H9 (cell line): ENCODE data around the gene YEATS2. TPM values are rescaled to one million over a fixed set of nuclear protein-coding genes. Genes with fewer than 3 reads are reported as not detected.

Experiments used
- DNase-seq: peaks from one replicate; pipeline ENCODE4 v3.0.0-alpha.2; 2017
- H2AFZ ChIP-seq: one replicate; pipeline ENCODE4 v1.6.1; 2013; ENCODE audit warnings: mild to moderate bottlenecking, low read length, control low read depth, moderate library complexity
- H2AK5ac ChIP-seq: 2 replicates; pipeline ENCODE4 v1.6.1; 2013; ENCODE audit warnings: low read length, control low read depth, mixed read lengths; ENCODE audit not compliant: insufficient read length
- H2BK120ac ChIP-seq: one replicate; pipeline ENCODE4 v1.6.1; 2013; ENCODE audit warnings: low read depth, mild to moderate bottlenecking, low read length, control low read depth, inconsistent platforms; ENCODE audit not compliant: poor library complexity, severe bottlenecking
- H2BK12ac ChIP-seq: 2 replicates; pipeline ENCODE4 v1.6.1; 2013; ENCODE audit warnings: low read length, control low read depth, mixed read lengths, low read depth; ENCODE audit not compliant: insufficient read length
- H2BK15ac ChIP-seq: 2 replicates; pipeline ENCODE4 v1.6.1; 2013; ENCODE audit warnings: low read depth, low read length, control low read depth
- H2BK20ac ChIP-seq: one replicate; pipeline ENCODE4 v1.6.1; 2013; ENCODE audit warnings: low read depth, mild to moderate bottlenecking, low read length, control low read depth, inconsistent platforms; ENCODE audit not compliant: poor library complexity, severe bottlenecking
- H2BK5ac ChIP-seq: 2 replicates; pipeline ENCODE4 v1.6.1; 2013; ENCODE audit warnings: low read length, control low read depth, mixed read lengths; ENCODE audit not compliant: insufficient read length
- H3K14ac ChIP-seq: 2 replicates; pipeline ENCODE4 v1.6.1; 2013; ENCODE audit warnings: low read length, control low read depth; ENCODE audit not compliant: insufficient read depth
- H3K18ac ChIP-seq: 2 replicates; pipeline ENCODE4 v1.6.1; 2013; ENCODE audit warnings: low read depth, mild to moderate bottlenecking, mixed read lengths, low read length, control low read depth; ENCODE audit not compliant: insufficient read length
- H3K23ac ChIP-seq: 2 replicates; pipeline ENCODE4 v1.6.1; 2013; ENCODE audit warnings: low read length, control low read depth, mixed read lengths, low read depth; ENCODE audit not compliant: insufficient read length
- H3K23me2 ChIP-seq: 2 replicates; pipeline ENCODE4 v1.6.1; 2013; ENCODE audit warnings: low read depth, mild to moderate bottlenecking, mixed read lengths, low read length, control low read depth; ENCODE audit not compliant: insufficient read length, poor library complexity, severe bottlenecking
- H3K27ac ChIP-seq: 2 replicates; pipeline ENCODE4 v1.5.1; 2013; ENCODE audit warnings: low read length, control low read depth, mixed read lengths, low read depth; ENCODE audit not compliant: insufficient read length
- H3K27me3 ChIP-seq: 2 replicates; pipeline ENCODE4 v1.6.1; 2013; ENCODE audit warnings: low read length, control low read depth, inconsistent platforms; ENCODE audit not compliant: insufficient read depth
- H3K4ac ChIP-seq: 2 replicates; pipeline ENCODE4 v1.6.1; 2013; ENCODE audit warnings: low read depth, mild to moderate bottlenecking, control low read depth, inconsistent platforms, low read length, moderate library complexity
- H3K4me1 ChIP-seq: 2 replicates; pipeline ENCODE4 v1.6.1; 2013; ENCODE audit warnings: low read length, control low read depth, inconsistent platforms; ENCODE audit not compliant: insufficient read depth
- H3K4me2 ChIP-seq: 2 replicates; pipeline ENCODE4 v1.6.1; 2013; ENCODE audit warnings: low read length, control low read depth, mixed read lengths; ENCODE audit not compliant: insufficient read length, insufficient read depth
- H3K56ac ChIP-seq: 2 replicates; pipeline ENCODE4 v1.6.1; 2013; ENCODE audit warnings: low read depth, mild to moderate bottlenecking, mixed read lengths, low read length, control low read depth; ENCODE audit not compliant: insufficient read length
- H3K79me1 ChIP-seq: 2 replicates; pipeline ENCODE4 v1.6.1; 2013; ENCODE audit warnings: low read depth, mild to moderate bottlenecking, moderate library complexity, low read length, control low read depth, inconsistent platforms; ENCODE audit not compliant: insufficient read depth, poor library complexity, severe bottlenecking
- H3K79me2 ChIP-seq: 2 replicates; pipeline ENCODE4 v1.6.1; 2013; ENCODE audit warnings: low read length, control low read depth, inconsistent platforms; ENCODE audit not compliant: insufficient read depth
- H3K9ac ChIP-seq: 2 replicates; pipeline ENCODE4 v1.6.1; 2013; ENCODE audit warnings: low read length, control low read depth, mixed read lengths; ENCODE audit not compliant: insufficient read length; ENCODE audit errors: extremely low read depth
- H3K9me3 ChIP-seq: one replicate; pipeline ENCODE4 v1.6.1; 2013; ENCODE audit warnings: low read depth, low read length, inconsistent platforms; ENCODE audit not compliant: control insufficient read depth
- H3T11ph ChIP-seq: one replicate; pipeline ENCODE4 v1.6.1; 2013; ENCODE audit warnings: mild to moderate bottlenecking, low read length, control low read depth, inconsistent platforms
- H4K20me1 ChIP-seq: one replicate; pipeline ENCODE4 v1.6.1; 2013; ENCODE audit not compliant: control insufficient read depth, insufficient read length, insufficient read depth
- H4K5ac ChIP-seq: 2 replicates; pipeline ENCODE4 v1.6.1; 2013; ENCODE audit warnings: low read depth, mild to moderate bottlenecking, mixed read lengths, low read length, control low read depth; ENCODE audit not compliant: insufficient read length
- H4K8ac ChIP-seq: replicated peaks from 2 replicates; pipeline ENCODE4 v1.6.1; 2013; ENCODE audit warnings: low read length, control low read depth, mixed read lengths, low read depth; ENCODE audit not compliant: insufficient read length
- H4K91ac ChIP-seq: 2 replicates; pipeline ENCODE4 v1.6.1; 2013; ENCODE audit warnings: low read depth, mild to moderate bottlenecking, moderate library complexity, mixed read lengths, low read length, control low read depth; ENCODE audit not compliant: insufficient read length
- H3K27ac Mint-ChIP-seq, 3 experiments: 2 replicates in 2 of 3; 3 replicates in 1 of 3; pipeline ENCODE4 v1.8.0; 2020 to 2021; ENCODE audit warnings: mixed read lengths in 3 of 3, mild to moderate bottlenecking in 1 of 3, moderate library complexity in 1 of 3
- H3K27me3 Mint-ChIP-seq: 2 replicates; pipeline ENCODE4 v1.8.0; 2021; ENCODE audit warnings: low read depth, mild to moderate bottlenecking, moderate library complexity, mixed read lengths
- H3K36me3 Mint-ChIP-seq, 3 experiments: 2 replicates in 2 of 3; 3 replicates in 1 of 3; pipeline ENCODE4 v1.8.0; 2020 to 2021; ENCODE audit warnings: low read depth in 3 of 3, mixed read lengths in 3 of 3; ENCODE audit not compliant: insufficient read depth in 1 of 3
- H3K4me1 Mint-ChIP-seq, 2 experiments: 2 replicates each; pipeline ENCODE4 v1.8.0; 2020; ENCODE audit warnings: mixed read lengths in 2 of 2
- H3K4me3 Mint-ChIP-seq, 2 experiments: 2 replicates in 1 of 2; 3 replicates in 1 of 2; pipeline ENCODE4 v1.8.0; 2020 to 2021; ENCODE audit warnings: mild to moderate bottlenecking in 2 of 2, mixed read lengths in 2 of 2, moderate library complexity in 1 of 2
- H3K9me3 Mint-ChIP-seq, 2 experiments: 2 replicates in 1 of 2; 3 replicates in 1 of 2; pipeline ENCODE4 v1.8.0; 2020; ENCODE audit warnings: mild to moderate bottlenecking in 2 of 2, mixed read lengths in 2 of 2, moderate library complexity in 1 of 2
- CTCF ChIP-seq: fragments of 200-600 bp; sonication (generic); conservative IDR thresholded peaks from 3 replicates; pipeline ENCODE4 v1.8.0; 2021; ENCODE audit warnings: antibody characterized with exemption, mild to moderate bottlenecking
- total RNA-seq: library from RNA; stranded (reverse); gene quantifications from 2 replicates; pipeline ENCODE4 v1.2.1, GENCODE V29; 2021

YEATS2 gene
- total RNA-seq, 1 experiment from 2014 or later, result 40.3 TPM

- Histone ChIP-seq H3K9ac (no peak overlapping the region), H2BK15ac (no peak overlapping the region), H3K79me1 (peaks cover 3% of the 10 kb centered on the region), H2BK5ac (no peak overlapping the region), H3K4me2 (no peak overlapping the region), H2AK5ac (no peak overlapping the region), H4K20me1 (no peaks in the 10 kb centered on the region), H3K4me1 (no peaks in the 10 kb centered on the region), H2AFZ (no peak overlapping the region), H4K8ac (no peak overlapping the region), H4K91ac (no peak overlapping the region), H2BK20ac (no peak overlapping the region), H3K14ac (no peak overlapping the region), H3K23ac (no peak overlapping the region), H3K56ac (no peak overlapping the region), H3K27me3 (no peaks in the 10 kb centered on the region), H3K4ac (no peak overlapping the region), H3T11ph (no peak overlapping the region), H2BK12ac (no peak overlapping the region), H3K18ac (no peak overlapping the region), H2BK120ac (no peak overlapping the region), H3K23me2 (no peaks in the 10 kb centered on the region), H3K79me2 (peaks cover 11% of the 10 kb centered on the region; the same call in 1 of the 2 replicates), H4K5ac (no peak overlapping the region), H3K9me3 (no peaks in the 10 kb centered on the region), H3K27ac (no peak overlapping the region)
- no peak for TF ChIP-seq CTCF
- Mint-ChIP-seq H3K36me3 (peaks cover 9 to 47% (median 36%) of the 10 kb centered on the region in 3 experiments; a peak in 6 of 7 replicates), H3K27me3 (no peaks in the 10 kb centered on the region), H3K9me3 (no peaks in the 10 kb centered on the region), H3K4me1 (no peaks in the 10 kb centered on the region), H3K27ac (no peak overlapping the region; a peak in 1 of 7 replicates), H3K4me3 (no peak overlapping the region)
- no peak for DNase-seq
These were observed 17.0 kb downstream of the YEATS2 start for GRCh38 chr3:183714622-183715021.
